ENCODE measurements around the gene IL20RB. TPM values are rescaled to one million over a fixed set of nuclear protein-coding genes. Genes with fewer than 3 reads are reported as not detected.

The IL20RB gene
- total and polyA plus RNA-seq, 2 donors (not counting 3 experiments of a cell fraction or from before 2014, with no cell fraction given), result 0.79 to 1.6 TPM

DNA sequence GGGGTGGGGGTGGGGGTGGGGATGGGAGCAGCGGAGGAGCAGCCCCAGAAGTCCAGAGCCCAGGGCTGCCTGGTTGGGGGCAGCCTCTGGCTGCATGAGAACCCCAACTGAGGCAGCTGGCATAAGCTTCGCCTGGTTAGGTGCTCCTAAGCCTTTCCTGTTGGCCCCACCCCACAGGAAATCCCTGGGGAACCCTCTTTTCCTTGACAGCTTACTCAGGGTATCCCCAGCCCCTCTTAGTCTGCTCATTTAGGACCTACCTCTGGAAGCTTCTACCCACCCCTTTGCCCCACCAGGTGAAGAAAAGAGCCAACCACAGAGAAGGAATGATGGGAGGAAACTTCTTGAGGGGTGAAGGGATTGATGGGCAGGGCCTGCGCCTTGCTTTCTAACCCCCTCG is 53.4 kb downstream of the IL20RB start:
- no peaks in the 10 kb centered on the region for H3K9me3 ChIP-seq (replicated peaks; ENCODE audit: control insufficient read depth, insufficient read depth, low read length)
- TF ChIP-seq POLR2A (IDR thresholded peaks at IDR 0.05; ENCODE audit: low read depth, low read length), result no peak
- no peak overlapping the region for H2AFZ ChIP-seq (ENCODE audit: low read depth, low read length)
- H3K4me1 ChIP-seq (ENCODE audit: control insufficient read depth, extremely low read depth, insufficient read depth, low read length), result peaks cover 8% of the 10 kb centered on the region
- intact Hi-C loops (cut with micrococcal nuclease) (loop anchor here (5.0 to 10.0 kb wide), 4 partner anchors 119 to 816 kb away; partner anchors contain the start of genes MSL2 and PCCB), dilution Hi-C loops (cut with MboI; ENCODE audit: extremely low pct_ligation_motif_present, low sequenced_read_pairs) (no loop called here)
- no peaks in the 10 kb centered on the region for H3K9me1 ChIP-seq (replicated peaks; ENCODE audit: control insufficient read depth, extremely low read depth, insufficient read depth, low read length)
- no peaks in the 10 kb centered on the region for H3K36me3 ChIP-seq (ENCODE audit: control insufficient read depth in 2 of 2, extremely low read depth in 1 of 2, insufficient read depth in 2 of 2, low read length in 2 of 2)
- POLR2A ChIA-PET, result no interaction called here
- H3K9ac ChIP-seq (replicated peaks; ENCODE audit: extremely low read depth, insufficient read depth, low read length), result no peak overlapping the region
- no peak overlapping the region for H3K27ac ChIP-seq (ENCODE audit: insufficient read depth, low read depth, low read length)
- FAIRE-seq (no peak), DNase-seq (ENCODE audit: low read depth, low spot score) (no peak)
- H3K79me2 ChIP-seq (ENCODE audit: control insufficient read depth, insufficient read depth, low read length), result no peaks in the 10 kb centered on the region
- H3K4me2 ChIP-seq (ENCODE audit: insufficient read depth, low read length), result no peak overlapping the region
- H4K20me1 ChIP-seq (replicated peaks; ENCODE audit: control insufficient read depth, extremely low read depth, insufficient read depth, low read length), result no peaks in the 10 kb centered on the region
- CTCF ChIA-PET, result interaction anchor here (0.6 to 1.2 kb wide), 3 partner anchors 150 to 251 kb away, joined by 3 read pairs; no protein-coding TSS in a partner anchor
- no peak overlapping the region for H3K4me3 ChIP-seq (replicated peaks in 1 of 3; ENCODE audit: insufficient read depth in 1 of 3, low read depth in 1 of 3, low read length in 3 of 3)
- H3K27me3 ChIP-seq (ENCODE audit: control insufficient read depth in 2 of 2, insufficient read depth in 2 of 2, low read length in 2 of 2), result no peaks in the 10 kb centered on the region
- no TSS peak for BruUV-seq (replicated peaks)

DNA sequence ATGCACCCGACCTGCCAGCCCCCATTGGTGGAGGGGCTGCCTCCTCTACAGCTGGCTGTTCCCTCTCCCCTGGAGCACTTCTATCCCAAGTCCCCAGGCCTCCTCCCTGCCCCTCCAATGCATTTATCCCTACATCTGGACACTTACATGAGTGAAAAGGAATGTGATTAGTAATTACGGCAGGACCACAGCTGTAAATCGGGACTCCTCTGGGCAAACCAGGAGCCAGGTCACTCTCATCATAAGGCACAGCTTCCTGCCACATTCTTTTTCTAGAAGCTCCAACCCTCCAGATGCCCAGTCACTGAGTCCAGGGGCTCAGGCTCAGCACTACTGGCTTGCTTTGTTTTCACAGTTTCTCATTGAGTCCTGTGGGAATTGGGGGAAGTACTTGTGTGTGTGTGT is 54.3 kb downstream of the IL20RB start:
- H3K4me1 ChIP-seq (ENCODE audit: control insufficient read depth, extremely low read depth, insufficient read depth, low read length), result peaks cover 8% of the 10 kb centered on the region
- H4K20me1 ChIP-seq (replicated peaks; ENCODE audit: control insufficient read depth, extremely low read depth, insufficient read depth, low read length), result no peaks in the 10 kb centered on the region
- CTCF ChIA-PET, result interaction anchor here (1.0 to 3.2 kb wide), 4 partner anchors 252 to 937 kb away, joined by 3 to 168 read pairs (median 3); partner anchors contain the start of gene STAG1
- H3K9me3 ChIP-seq (replicated peaks; ENCODE audit: control insufficient read depth, insufficient read depth, low read length), result no peaks in the 10 kb centered on the region
- H3K9me1 ChIP-seq (replicated peaks; ENCODE audit: control insufficient read depth, extremely low read depth, insufficient read depth, low read length), result no peaks in the 10 kb centered on the region
- H3K79me2 ChIP-seq (ENCODE audit: control insufficient read depth, insufficient read depth, low read length), result no peaks in the 10 kb centered on the region
- no peaks in the 10 kb centered on the region for H3K36me3 ChIP-seq (ENCODE audit: control insufficient read depth in 2 of 2, extremely low read depth in 1 of 2, insufficient read depth in 2 of 2, low read length in 2 of 2)
- no peak overlapping the region for H3K4me2 ChIP-seq (ENCODE audit: insufficient read depth, low read length)
- H2AFZ ChIP-seq (ENCODE audit: low read depth, low read length), result no peak overlapping the region
- DNase-seq (ENCODE audit: low read depth, low spot score), result no peak
- POLR2A ChIA-PET, result no interaction called here
- H3K4me3 ChIP-seq (replicated peaks in 1 of 3; ENCODE audit: insufficient read depth in 1 of 3, low read depth in 1 of 3, low read length in 3 of 3), result no peak overlapping the region
- no peaks in the 10 kb centered on the region for H3K27me3 ChIP-seq (ENCODE audit: control insufficient read depth in 2 of 2, insufficient read depth in 2 of 2, low read length in 2 of 2)
- intact Hi-C loops (cut with micrococcal nuclease) (loop anchor here (5.0 to 10.0 kb wide), 4 partner anchors 120 to 817 kb away; partner anchors contain the start of genes MSL2 and PCCB), dilution Hi-C loops (cut with MboI; ENCODE audit: extremely low pct_ligation_motif_present, low sequenced_read_pairs) (no loop called here)
- H3K27ac ChIP-seq (ENCODE audit: insufficient read depth, low read depth, low read length), result no peak overlapping the region
- no peak for TF ChIP-seq FOS (IDR thresholded peaks at IDR 0.05; ENCODE audit: borderline replicate concordance, insufficient read depth, low read length)
- TF ChIP-seq EZH2 (IDR thresholded peaks at IDR 0.05; ENCODE audit: borderline replicate concordance, low read depth, low read length, severe bottlenecking), result no peak
- TF ChIP-seq, protein P1, sequence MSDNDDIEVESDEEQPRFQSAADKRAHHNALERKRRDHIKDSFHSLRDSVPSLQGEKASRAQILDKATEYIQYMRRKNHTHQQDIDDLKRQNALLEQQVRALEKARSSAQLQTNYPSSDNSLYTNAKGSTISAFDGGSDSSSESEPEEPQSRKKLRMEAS (IDR thresholded peaks at IDR 0.05; ENCODE audit: insufficient read depth, insufficient read length), result no peak
- no peak for TF ChIP-seq POLR2A (IDR thresholded peaks at IDR 0.05; ENCODE audit: low read depth, low read length)
- TF ChIP-seq JUN (IDR thresholded peaks at IDR 0.05; ENCODE audit: borderline replicate concordance, insufficient read depth, insufficient read length, low read depth), result no peak
- TF ChIP-seq POLR2AphosphoS5 (IDR thresholded peaks at IDR 0.05; ENCODE audit: insufficient read depth, low read depth, low read length), result no peak
- TF ChIP-seq, protein P2, sequence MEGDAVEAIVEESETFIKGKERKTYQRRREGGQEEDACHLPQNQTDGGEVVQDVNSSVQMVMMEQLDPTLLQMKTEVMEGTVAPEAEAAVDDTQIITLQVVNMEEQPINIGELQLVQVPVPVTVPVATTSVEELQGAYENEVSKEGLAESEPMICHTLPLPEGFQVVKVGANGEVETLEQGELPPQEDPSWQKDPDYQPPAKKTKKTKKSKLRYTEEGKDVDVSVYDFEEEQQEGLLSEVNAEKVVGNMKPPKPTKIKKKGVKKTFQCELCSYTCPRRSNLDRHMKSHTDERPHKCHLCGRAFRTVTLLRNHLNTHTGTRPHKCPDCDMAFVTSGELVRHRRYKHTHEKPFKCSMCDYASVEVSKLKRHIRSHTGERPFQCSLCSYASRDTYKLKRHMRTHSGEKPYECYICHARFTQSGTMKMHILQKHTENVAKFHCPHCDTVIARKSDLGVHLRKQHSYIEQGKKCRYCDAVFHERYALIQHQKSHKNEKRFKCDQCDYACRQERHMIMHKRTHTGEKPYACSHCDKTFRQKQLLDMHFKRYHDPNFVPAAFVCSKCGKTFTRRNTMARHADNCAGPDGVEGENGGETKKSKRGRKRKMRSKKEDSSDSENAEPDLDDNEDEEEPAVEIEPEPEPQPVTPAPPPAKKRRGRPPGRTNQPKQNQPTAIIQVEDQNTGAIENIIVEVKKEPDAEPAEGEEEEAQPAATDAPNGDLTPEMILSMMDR (IDR thresholded peaks at IDR 0.05; ENCODE audit: extremely low read depth in 1 of 2, insufficient read depth in 1 of 2, low read depth in 1 of 2, low read length in 2 of 2), result no peak
- TF ChIP-seq GATA2 (IDR thresholded peaks at IDR 0.05; ENCODE audit: insufficient read depth, insufficient read length, low read depth, low read length), result no peak
- no peak for TF ChIP-seq MYC (IDR thresholded peaks at IDR 0.05; ENCODE audit: low read depth, low read length)
- no peak for FAIRE-seq
- no peak overlapping the region for H3K9ac ChIP-seq (replicated peaks; ENCODE audit: extremely low read depth, insufficient read depth, low read length)
- BruUV-seq (replicated peaks), result no TSS peak

Measured in endothelial cell of umbilical vein (primary cell).